ENCODE data around the gene TNNI2. TPM values are rescaled to one million over a fixed set of nuclear protein-coding genes. Genes with fewer than 3 reads are reported as not detected.
"Not testable (repeated sequence)": the region's sequence is repeated elsewhere in the genome, so short reads cannot be mapped to it uniquely, and the experiment has no call there.

TNNI2 gene
- total RNA-seq = 0.27 TPM in 1 of 2 replicates, not detected in the other

GRCh38 chr11:1838426-1839144 is at the start of gene TNNI2:
Gene TNNI2 (plus strand): TSS chr11:1838981. CDS start chr11:1839697, 716 bp downstream.
- Mint-ChIP-seq H3K27me3 (ENCODE audit: low read depth) (no peaks in the 10 kb centered on the region), H3K4me3 (ENCODE audit: low read depth) (no peak within 1 kb of the TSS), H3K36me3 (ENCODE audit: low read depth) (no peaks in the 10 kb centered on the region), H3K27ac (no peak within 1 kb of the TSS), H3K4me1 (ENCODE audit: low read depth) (peaks cover 14% of the 10 kb centered on the region), H3K9me3 (no peaks in the 10 kb centered on the region)
- intact Hi-C loops (cut with micrococcal nuclease) = loop anchor here (2.0 to 10.0 kb wide), 3 partner anchors 16 to 314 kb away; no protein-coding TSS in a partner anchor
- DNase-seq (ENCODE audit: low spot score) = no peak

GRCh38 chr11:1791912-1792311 is 46.9 kb upstream of the TNNI2 start:
- Mint-ChIP-seq H3K27me3 (ENCODE audit: low read depth) (peaks cover 16% of the 10 kb centered on the region), H3K9me3 (no peaks in the 10 kb centered on the region), H3K27ac (no peak overlapping the region), H3K4me1 (ENCODE audit: low read depth) (peaks cover 4% of the 10 kb centered on the region), H3K36me3 (ENCODE audit: low read depth) (no peaks in the 10 kb centered on the region), H3K4me3 (ENCODE audit: low read depth) (no peak overlapping the region)
- no peak for DNase-seq (ENCODE audit: low spot score)
- intact Hi-C loops (cut with micrococcal nuclease) = no loop called here

DNA sequence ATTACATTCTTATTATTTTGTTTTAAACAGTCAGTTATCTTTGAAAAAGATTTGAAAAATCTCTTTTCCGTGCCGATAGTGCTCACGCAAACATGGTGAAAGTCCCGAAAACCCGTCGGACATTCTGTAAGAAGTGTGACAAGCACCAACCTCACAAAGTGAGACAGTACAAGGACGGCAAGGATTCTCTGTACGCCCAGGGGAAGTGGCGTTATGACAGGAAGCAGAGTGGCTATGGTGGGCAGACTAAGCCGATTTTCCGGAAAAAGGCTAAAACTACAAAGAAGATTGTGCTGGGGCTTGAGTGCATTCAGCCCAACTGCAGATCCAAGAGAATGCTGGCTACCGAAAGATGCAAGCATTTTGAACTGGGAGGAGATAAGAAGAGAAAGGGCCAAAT is 46.3 kb upstream of the TNNI2 start:
- intact Hi-C loops (cut with micrococcal nuclease) = no loop called here
- DNase-seq (ENCODE audit: low spot score) = no peak
- Mint-ChIP-seq H3K27ac (no peak overlapping the region), H3K4me3 (ENCODE audit: low read depth) (peak overlapping the region; percentile 58), H3K9me3 (no peaks in the 10 kb centered on the region), H3K36me3 (ENCODE audit: low read depth) (no peaks in the 10 kb centered on the region), H3K27me3 (ENCODE audit: low read depth) (peaks cover 16% of the 10 kb centered on the region), H3K4me1 (ENCODE audit: low read depth) (peaks cover 4% of the 10 kb centered on the region)

GRCh38 chr11:1793081-1793480 is 45.7 kb upstream of the TNNI2 start:
- intact Hi-C loops (cut with micrococcal nuclease) = no loop called here
- no peak overlapping the region for H3K27ac Mint-ChIP-seq
- H3K4me1 Mint-ChIP-seq (ENCODE audit: low read depth) = peaks cover 4% of the 10 kb centered on the region
- no peak overlapping the region for H3K4me3 Mint-ChIP-seq (ENCODE audit: low read depth)
- no peak for DNase-seq (ENCODE audit: low spot score)
- H3K9me3 Mint-ChIP-seq = no peaks in the 10 kb centered on the region
- peaks cover 16% of the 10 kb centered on the region for H3K27me3 Mint-ChIP-seq (ENCODE audit: low read depth)
- no peaks in the 10 kb centered on the region for H3K36me3 Mint-ChIP-seq (ENCODE audit: low read depth)

- H3K36me3 Mint-ChIP-seq (ENCODE audit: low read depth) = no peaks in the 10 kb centered on the region
- H3K27ac Mint-ChIP-seq = no peak overlapping the region
- H3K4me1 Mint-ChIP-seq (ENCODE audit: low read depth) = peaks cover 4% of the 10 kb centered on the region
- DNase-seq (ENCODE audit: low spot score) = no peak
- no peak overlapping the region for H3K4me3 Mint-ChIP-seq (ENCODE audit: low read depth)
- intact Hi-C loops (cut with micrococcal nuclease) = no loop called here
- no peaks in the 10 kb centered on the region for H3K9me3 Mint-ChIP-seq
- peaks cover 13% of the 10 kb centered on the region for H3K27me3 Mint-ChIP-seq (ENCODE audit: low read depth)
Measured at GRCh38 chr11:1796413-1797011, 42.3 kb upstream of the TNNI2 start.

GRCh38 chr11:1797391-1798125 is 41.2 kb upstream of the TNNI2 start:
- Mint-ChIP-seq H3K36me3 (ENCODE audit: low read depth) (no peaks in the 10 kb centered on the region), H3K27me3 (ENCODE audit: low read depth) (peaks cover 7% of the 10 kb centered on the region), H3K4me3 (ENCODE audit: low read depth) (no peak overlapping the region), H3K4me1 (ENCODE audit: low read depth) (peaks cover 2% of the 10 kb centered on the region), H3K27ac (no peak overlapping the region), H3K9me3 (no peaks in the 10 kb centered on the region)
- no peak for DNase-seq (ENCODE audit: low spot score)
- intact Hi-C loops (cut with micrococcal nuclease) = no loop called here

GRCh38 chr11:1803246-1803645 is 35.5 kb upstream of the TNNI2 start:
- Mint-ChIP-seq H3K36me3 (ENCODE audit: low read depth) (no peaks in the 10 kb centered on the region), H3K4me1 (ENCODE audit: low read depth) (no peaks in the 10 kb centered on the region), H3K27ac (no peak overlapping the region), H3K27me3 (ENCODE audit: low read depth) (peaks cover 8% of the 10 kb centered on the region), H3K9me3 (no peaks in the 10 kb centered on the region), H3K4me3 (ENCODE audit: low read depth) (no peak overlapping the region)
- DNase-seq (ENCODE audit: low spot score) = no peak
- intact Hi-C loops (cut with micrococcal nuclease) = no loop called here

GRCh38 chr11:1803835-1804519 is 34.8 kb upstream of the TNNI2 start:
- H3K27ac Mint-ChIP-seq; H3K4me3 Mint-ChIP-seq (ENCODE audit: low read depth); intact Hi-C loops (cut with micrococcal nuclease); H3K36me3 Mint-ChIP-seq (ENCODE audit: low read depth); H3K4me1 Mint-ChIP-seq (ENCODE audit: low read depth); DNase-seq (ENCODE audit: low spot score); H3K9me3 Mint-ChIP-seq: not testable (repeated sequence)
- H3K27me3 Mint-ChIP-seq (ENCODE audit: low read depth) = peaks cover 11% of the 10 kb centered on the region

GRCh38 chr11:1805525-1805924 is 33.3 kb upstream of the TNNI2 start:
- H3K27me3 Mint-ChIP-seq (ENCODE audit: low read depth) = peaks cover 17% of the 10 kb centered on the region
- H3K36me3 Mint-ChIP-seq (ENCODE audit: low read depth) = no peaks in the 10 kb centered on the region
- no peaks in the 10 kb centered on the region for H3K4me1 Mint-ChIP-seq (ENCODE audit: low read depth)
- H3K9me3 Mint-ChIP-seq = no peaks in the 10 kb centered on the region
- no peak for DNase-seq (ENCODE audit: low spot score)
- no peak overlapping the region for H3K27ac Mint-ChIP-seq
- no peak overlapping the region for H3K4me3 Mint-ChIP-seq (ENCODE audit: low read depth)
- intact Hi-C loops (cut with micrococcal nuclease) = no loop called here

GRCh38 chr11:1807264-1807995 is 31.4 kb upstream of the TNNI2 start:
- Mint-ChIP-seq H3K27me3 (ENCODE audit: low read depth) (peaks cover 21% of the 10 kb centered on the region), H3K9me3 (no peaks in the 10 kb centered on the region), H3K4me3 (ENCODE audit: low read depth) (no peak overlapping the region), H3K36me3 (ENCODE audit: low read depth) (no peaks in the 10 kb centered on the region), H3K4me1 (ENCODE audit: low read depth) (no peaks in the 10 kb centered on the region), H3K27ac (no peak overlapping the region)
- DNase-seq (ENCODE audit: low spot score) = no peak
- intact Hi-C loops (cut with micrococcal nuclease) = no loop called here

- Mint-ChIP-seq H3K9me3 (no peaks in the 10 kb centered on the region), H3K27me3 (ENCODE audit: low read depth) (peaks cover 19% of the 10 kb centered on the region), H3K4me3 (ENCODE audit: low read depth) (no peak overlapping the region), H3K4me1 (ENCODE audit: low read depth) (no peaks in the 10 kb centered on the region), H3K27ac (no peak overlapping the region), H3K36me3 (ENCODE audit: low read depth) (no peaks in the 10 kb centered on the region)
- intact Hi-C loops (cut with micrococcal nuclease) = no loop called here
- DNase-seq (ENCODE audit: low spot score) = no peak
Measured at GRCh38 chr11:1810761-1811160, 28.0 kb upstream of the TNNI2 start.

- Mint-ChIP-seq H3K9me3 (no peaks in the 10 kb centered on the region), H3K36me3 (ENCODE audit: low read depth) (no peaks in the 10 kb centered on the region), H3K27ac (no peak overlapping the region), H3K4me3 (ENCODE audit: low read depth) (no peak overlapping the region), H3K27me3 (ENCODE audit: low read depth) (peaks cover 19% of the 10 kb centered on the region), H3K4me1 (ENCODE audit: low read depth) (no peaks in the 10 kb centered on the region)
- DNase-seq (ENCODE audit: low spot score) = no peak
- intact Hi-C loops (cut with micrococcal nuclease) = no loop called here
Measured at GRCh38 chr11:1812274-1812673, 26.5 kb upstream of the TNNI2 start.

All from activated T-helper 2 cell treated with anti-CD3 and anti-CD28 coated beads, Interferon-gamma antibody, Interleukin-2, Interleukin-4, amounts not matched to agents 10 μg/mL and 5 μg/mL and 100 μg/mL, durations not matched to agents 14 hours and 24 hours and 36 hours (primary cell).